A673 (cell line): ENCODE measurements around the gene SUPT3H. TPM values are rescaled to one million over a fixed set of nuclear protein-coding genes. Genes with fewer than 3 reads are reported as not detected.

Experiments used
- BruUV-seq: library from RNA; stranded (reverse); fragments of 400-500 nt; replicated peaks from 2 replicates; lab custom pipeline; 2021; lab: Mats Ljungman, UMichigan
- CTCF ChIA-PET: fragments of 300-600 bp; sonication (Branson Sonifier 250); formaldehyde crosslinking; loops from one replicate; lab custom pipeline; 2022; ENCODE audit warnings: antibody characterized with exemption; lab: Charles Lee
- POLR2A ChIA-PET: fragments of 300-600 bp; sonication (Branson Sonifier 250); formaldehyde crosslinking; loops from one replicate; lab custom pipeline; 2022; ENCODE audit warnings: antibody characterized with exemption; ENCODE audit not compliant: low non-redundant PET; lab: Charles Lee
- DNase-seq: peaks from one replicate; pipeline ENCODE4 v3.0.0-alpha.2; 2015; ENCODE audit warnings: low spot score
- H3K27ac ChIP-seq: fragments of 200-600 bp; sonication (generic); 2 replicates; pipeline ENCODE4 v1.5.1; 2016; ENCODE audit warnings: mixed run types, low read depth, mild to moderate bottlenecking, mixed read lengths, antibody characterized with exemption, low read length; ENCODE audit not compliant: poor library complexity, severe bottlenecking
- H3K27me3 ChIP-seq: fragments of 200-600 bp; sonication (generic); replicated peaks from 2 replicates; pipeline ENCODE4 v1.6.1; 2017; ENCODE audit warnings: mixed run types, low read depth, mild to moderate bottlenecking, mixed read lengths, antibody characterized with exemption, low read length; ENCODE audit not compliant: insufficient read depth, poor library complexity
- H3K36me3 ChIP-seq: fragments of 200-600 bp; sonication (generic); 2 replicates; pipeline ENCODE4 v1.6.1; 2016; ENCODE audit warnings: mixed run types, mild to moderate bottlenecking, mixed read lengths, antibody characterized with exemption, low read length; ENCODE audit not compliant: insufficient read depth, poor library complexity, severe bottlenecking
- H3K4me1 ChIP-seq: fragments of 200-600 bp; sonication (generic); 2 replicates; pipeline ENCODE4 v1.6.1; 2017; ENCODE audit warnings: mixed run types, mild to moderate bottlenecking, mixed read lengths, antibody characterized with exemption, low read length; ENCODE audit not compliant: insufficient read depth, poor library complexity, severe bottlenecking
- H3K4me3 ChIP-seq: fragments of 200-600 bp; sonication (generic); 2 replicates; pipeline ENCODE4 v1.5.1; 2016; ENCODE audit warnings: low read depth, mixed run types, mild to moderate bottlenecking, mixed read lengths, low read length; ENCODE audit not compliant: poor library complexity, severe bottlenecking
- H3K9me3 ChIP-seq: fragments of 200-600 bp; sonication (generic); 2 replicates; pipeline ENCODE4 v1.6.1; 2016; ENCODE audit warnings: mixed run types, low read depth, mild to moderate bottlenecking, mixed read lengths, antibody characterized with exemption, low read length; ENCODE audit not compliant: poor library complexity, severe bottlenecking
- CTCF ChIP-seq: fragments of 300-800, 200-600 bp; sonication (generic); conservative IDR thresholded peaks from 2 replicates; pipeline ENCODE4 v1.5.1; 2017; ENCODE audit warnings: low read depth, mild to moderate bottlenecking, antibody characterized with exemption, low read length, moderate library complexity, mixed read lengths
- EZH2 ChIP-seq: fragments of 200-600 bp; sonication (generic); IDR thresholded peaks from 2 replicates; pipeline ENCODE4 v1.6.1; 2017; ENCODE audit warnings: borderline replicate concordance, low read depth, mild to moderate bottlenecking, mixed read lengths, antibody characterized with exemption, low read length; ENCODE audit not compliant: poor library complexity, severe bottlenecking
- intact Hi-C: fragments of 100-400 bp; cut with micrococcal nuclease; formaldehyde crosslinking; loops from one replicate; pipeline ENCODE4 v1.10.0; 2022; ENCODE audit not compliant: unreplicated experiment
- total RNA-seq: library from RNA; stranded (reverse); gene quantifications from 2 replicates; pipeline ENCODE4 v1.2.3, GENCODE V29; 2021

SUPT3H gene
- total RNA-seq, 1 experiment from 2014 or later: 10.8 TPM

GRCh38 chr6:45199554-45199953 lies 178.2 kb downstream of the SUPT3H start:
- POLR2A ChIA-PET: no interaction called here
- BruUV-seq: no TSS peak
- H3K9me3 ChIP-seq: no peaks in the 10 kb centered on the region
- intact Hi-C loops: no loop called here
- no peak overlapping the region for H3K4me3 ChIP-seq
- peak overlapping the region; percentile 66 for H3K27ac ChIP-seq
- no peaks in the 10 kb centered on the region for H3K27me3 ChIP-seq
- TF ChIP-seq EZH2: no peak
- TF ChIP-seq CTCF: no peak
- H3K4me1 ChIP-seq: peaks cover 46% of the 10 kb centered on the region
- CTCF ChIA-PET: interaction anchor here (1.0 kb wide), 1 partner anchor 544 kb away, joined by 3 read pairs; no protein-coding TSS in a partner anchor
- DNase-seq: no peak
- no peaks in the 10 kb centered on the region for H3K36me3 ChIP-seq

GRCh38 chr6:45196121-45196520 lies 181.6 kb downstream of the SUPT3H start:
- Histone ChIP-seq H3K27ac (no peak overlapping the region), H3K4me3 (no peak overlapping the region), H3K27me3 (no peaks in the 10 kb centered on the region), H3K9me3 (no peaks in the 10 kb centered on the region), H3K36me3 (no peaks in the 10 kb centered on the region), H3K4me1 (peaks cover 37% of the 10 kb centered on the region)
- BruUV-seq: no TSS peak
- POLR2A ChIA-PET: no interaction called here
- DNase-seq: no peak
- no peak for TF ChIP-seq EZH2
- TF ChIP-seq CTCF: no peak
- CTCF ChIA-PET: no interaction called here
- intact Hi-C loops: no loop called here

- BruUV-seq: no TSS peak
- no peak for DNase-seq
- Histone ChIP-seq H3K4me1 (peaks cover 27% of the 10 kb centered on the region), H3K4me3 (no peak overlapping the region), H3K36me3 (no peaks in the 10 kb centered on the region), H3K27ac (no peak overlapping the region), H3K9me3 (no peaks in the 10 kb centered on the region), H3K27me3 (no peaks in the 10 kb centered on the region)
- no peak for TF ChIP-seq EZH2
- no peak for TF ChIP-seq CTCF
- ChIA-PET CTCF (no interaction called here), POLR2A (no interaction called here)
- intact Hi-C loops: no loop called here
Observed at GRCh38 chr6:45195137-45195536, 182.6 kb downstream of the SUPT3H start.
